GM12878 (cell line): ENCODE data around the gene TRAPPC2. TPM values are rescaled to one million over a fixed set of nuclear protein-coding genes. Genes with fewer than 3 reads are reported as not detected.

ENCODE experiments used
- ATF2 ChIP-seq: IDR thresholded peaks from 2 replicates; pipeline ENCODE4 v1.6.1; 2012; ENCODE audit warnings: low read length, inconsistent platforms
- ATF7 ChIP-seq: fragments of 450-650 bp; IDR thresholded peaks from 2 replicates; pipeline ENCODE4 v1.6.1; 2016; ENCODE audit warnings: low read depth, mild to moderate bottlenecking
- BRCA1 ChIP-seq: IDR thresholded peaks from 2 replicates; pipeline ENCODE4 v1.6.1; 2011; ENCODE audit warnings: low read depth, low read length, improper control_type of control experiment
- CBX5 ChIP-seq: sonication (generic); IDR thresholded peaks from 2 replicates; pipeline ENCODE4 v1.6.1; 2016; ENCODE audit warnings: low read depth, moderate library complexity, mild to moderate bottlenecking, inconsistent platforms
- CHD4 ChIP-seq: fragments of 200-600 bp; sonication (generic); IDR thresholded peaks from 2 replicates; pipeline ENCODE4 v1.6.1; 2016; ENCODE audit warnings: mild to moderate bottlenecking
- E2F4 ChIP-seq: IDR thresholded peaks from 2 replicates; pipeline ENCODE4 v1.6.1; 2012; ENCODE audit warnings: low read depth, low read length, improper control_type of control experiment
- EED ChIP-seq: sonication (generic); IDR thresholded peaks from 2 replicates; pipeline ENCODE4 v1.6.1; 2016; ENCODE audit warnings: antibody characterized with exemption, low read depth
- EGR1 ChIP-seq, 2 experiments: IDR thresholded peaks; 1 replicate in 1 of 2; 2 replicates in 1 of 2; pipeline ENCODE4 v1.6.1; 2011 to 2012; ENCODE audit warnings: low read depth in 2 of 2, low read length in 2 of 2, borderline replicate concordance in 1 of 2, mild to moderate bottlenecking in 1 of 2, moderate library complexity in 1 of 2
- ETV6 ChIP-seq, 2 experiments: fragments of 450-650 bp in 1 of 2; IDR thresholded peaks in 1 of 2; conservative IDR thresholded peaks in 1 of 2; 2 replicates each; pipeline ENCODE4 v1.6.1; 2014; ENCODE audit warnings: antibody characterized with exemption in 1 of 2, borderline replicate concordance in 1 of 2, low read depth in 1 of 2, mild to moderate bottlenecking in 1 of 2, moderate library complexity in 1 of 2
- FOXM1 ChIP-seq: IDR thresholded peaks from 2 replicates; pipeline ENCODE4 v1.6.1; 2012; ENCODE audit warnings: low read depth, mild to moderate bottlenecking, inconsistent platforms, low read length, moderate library complexity
- HDAC6 ChIP-seq: fragments of 200-600 bp; sonication (generic); IDR thresholded peaks from one replicate; pipeline ENCODE4 v1.8.0; 2017; ENCODE audit warnings: antibody characterized with exemption; ENCODE audit not compliant: unreplicated experiment
- IKZF1 ChIP-seq: fragments of 450-650 bp; conservative IDR thresholded peaks from 2 replicates; pipeline ENCODE4 v1.6.1; 2017; ENCODE audit warnings: antibody characterized with exemption, mild to moderate bottlenecking
- KDM1A ChIP-seq: fragments of 200-600 bp; sonication (generic); IDR thresholded peaks from 2 replicates; pipeline ENCODE4 v1.6.1; 2016; ENCODE audit warnings: borderline replicate concordance
- MYB ChIP-seq: fragments of 150-350 bp; IDR thresholded peaks from 2 replicates; pipeline ENCODE4 v1.6.1; 2014; ENCODE audit warnings: mild to moderate bottlenecking, low read depth, low read length, borderline replicate concordance
- NBN ChIP-seq: fragments of 450-650 bp; IDR thresholded peaks from 2 replicates; pipeline ENCODE4 v1.6.1; 2016
- NFIC ChIP-seq: IDR thresholded peaks from 2 replicates; pipeline ENCODE4 v1.6.1; 2012; ENCODE audit warnings: low read depth, mild to moderate bottlenecking, inconsistent platforms, low read length, moderate library complexity
- NR2F1 ChIP-seq: fragments of 450-650 bp; conservative IDR thresholded peaks from 2 replicates; pipeline ENCODE4 v1.6.1; 2017; ENCODE audit warnings: mild to moderate bottlenecking
- PML ChIP-seq: IDR thresholded peaks from 2 replicates; pipeline ENCODE4 v1.6.1; 2012; ENCODE audit warnings: low read length, inconsistent platforms
- RELB ChIP-seq: fragments of 450-650 bp; IDR thresholded peaks from 2 replicates; pipeline ENCODE4 v1.6.1; 2017; ENCODE audit warnings: low read depth, mild to moderate bottlenecking, moderate library complexity
- SMAD1 ChIP-seq: fragments of 450-650 bp; IDR thresholded peaks from 2 replicates; pipeline ENCODE4 v1.6.1; 2018; ENCODE audit warnings: mild to moderate bottlenecking, low read depth; ENCODE audit not compliant: partially characterized antibody
- ZNF217 ChIP-seq: fragments of 450-650 bp; IDR thresholded peaks from 2 replicates; pipeline ENCODE4 v1.6.1; 2017; ENCODE audit warnings: antibody characterized with exemption, mild to moderate bottlenecking
- ZNF274 ChIP-seq: IDR thresholded peaks from one replicate; pipeline ENCODE4 v1.8.0; 2011; ENCODE audit not compliant: insufficient read length, insufficient read depth
- polyA plus RNA-seq, 11 experiments: library from polyadenylated mRNA; depleted of rRNA in 4 of 11; unstranded in 6 of 11; stranded (reverse) in 5 of 11; fragments of >200 nt; fragmentation: Nextera tagmentation in 4 of 11; fragmentation: Illumina TruSeq in 1 of 11; extraction: Ambion mirVana in 4 of 11; extraction: Trizol in 1 of 11; gene quantifications; 1 replicate in 1 of 11; 2 replicates in 10 of 11; pipeline versions ENCODE4 v1.2.1 to v1.2.3, GENCODE V29; 2011 to 2016; ENCODE audit warnings: inconsistent platforms in 2 of 11, missing spikeins in 2 of 11, low read depth in 1 of 11
- total RNA-seq, 4 experiments: library from RNA; depleted of rRNA in 3 of 4; stranded (reverse); fragments of >200 nt in 3 of 4; fragmentation: Illumina TruSeq in 1 of 4; extraction: Trizol in 1 of 4; gene quantifications; 2 replicates each; pipeline versions ENCODE4 v1.2.1 to v1.2.3, GENCODE V29; 2013 to 2021
- TF ChIP-seq, protein P1 (sequence below): fragments of 450-650 bp; IDR thresholded peaks from 2 replicates; pipeline ENCODE4 v1.6.1; 2017; ENCODE audit warnings: mild to moderate bottlenecking, moderate library complexity

Gene TRAPPC2
- total and polyA plus RNA-seq, 10 of the 15 experiments (the other 5 are each of a cell fraction or from before 2014, with no cell fraction given) = 12.4 to 28.4 (median 21.3) TPM

DNA sequence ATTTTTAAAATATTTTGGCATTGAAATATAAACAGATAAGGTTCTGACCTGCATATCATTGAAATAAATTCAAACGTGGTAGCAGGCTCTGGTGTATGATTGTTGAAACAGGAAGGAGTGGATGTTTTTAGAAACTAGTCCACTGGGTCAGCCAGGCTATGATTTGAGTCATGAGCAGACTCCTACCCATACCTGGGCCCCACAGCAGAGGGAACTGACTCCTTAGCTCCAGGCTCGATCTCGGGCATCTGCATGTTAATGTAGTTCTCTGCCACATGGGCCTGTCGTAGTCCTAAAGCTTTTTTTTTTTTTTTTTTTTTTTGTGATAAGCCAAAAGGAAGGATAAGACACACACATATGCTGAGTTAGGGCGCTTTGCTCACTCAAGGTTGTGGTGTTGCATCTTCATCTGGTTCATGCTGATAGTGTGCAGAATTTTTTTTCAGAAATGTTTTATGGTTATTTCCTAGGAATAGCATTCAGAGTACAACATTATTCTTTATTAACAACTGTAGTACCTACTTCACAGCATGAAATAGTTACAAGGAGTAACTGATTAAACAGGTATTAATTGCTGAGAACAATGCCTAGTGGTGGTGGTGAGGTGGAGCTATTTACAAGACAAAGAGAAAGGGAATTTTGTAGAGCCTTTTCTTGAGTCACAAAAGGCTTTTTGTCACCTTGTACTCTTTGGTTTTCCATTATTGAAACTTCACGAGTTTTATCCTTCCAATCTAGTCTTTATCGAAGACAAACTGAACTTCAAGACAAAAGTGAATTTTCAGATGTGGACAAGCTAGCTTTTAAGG is 27.4 kb upstream of the TRAPPC2 start (continued):
- TF ChIP-seq, protein P1, sequence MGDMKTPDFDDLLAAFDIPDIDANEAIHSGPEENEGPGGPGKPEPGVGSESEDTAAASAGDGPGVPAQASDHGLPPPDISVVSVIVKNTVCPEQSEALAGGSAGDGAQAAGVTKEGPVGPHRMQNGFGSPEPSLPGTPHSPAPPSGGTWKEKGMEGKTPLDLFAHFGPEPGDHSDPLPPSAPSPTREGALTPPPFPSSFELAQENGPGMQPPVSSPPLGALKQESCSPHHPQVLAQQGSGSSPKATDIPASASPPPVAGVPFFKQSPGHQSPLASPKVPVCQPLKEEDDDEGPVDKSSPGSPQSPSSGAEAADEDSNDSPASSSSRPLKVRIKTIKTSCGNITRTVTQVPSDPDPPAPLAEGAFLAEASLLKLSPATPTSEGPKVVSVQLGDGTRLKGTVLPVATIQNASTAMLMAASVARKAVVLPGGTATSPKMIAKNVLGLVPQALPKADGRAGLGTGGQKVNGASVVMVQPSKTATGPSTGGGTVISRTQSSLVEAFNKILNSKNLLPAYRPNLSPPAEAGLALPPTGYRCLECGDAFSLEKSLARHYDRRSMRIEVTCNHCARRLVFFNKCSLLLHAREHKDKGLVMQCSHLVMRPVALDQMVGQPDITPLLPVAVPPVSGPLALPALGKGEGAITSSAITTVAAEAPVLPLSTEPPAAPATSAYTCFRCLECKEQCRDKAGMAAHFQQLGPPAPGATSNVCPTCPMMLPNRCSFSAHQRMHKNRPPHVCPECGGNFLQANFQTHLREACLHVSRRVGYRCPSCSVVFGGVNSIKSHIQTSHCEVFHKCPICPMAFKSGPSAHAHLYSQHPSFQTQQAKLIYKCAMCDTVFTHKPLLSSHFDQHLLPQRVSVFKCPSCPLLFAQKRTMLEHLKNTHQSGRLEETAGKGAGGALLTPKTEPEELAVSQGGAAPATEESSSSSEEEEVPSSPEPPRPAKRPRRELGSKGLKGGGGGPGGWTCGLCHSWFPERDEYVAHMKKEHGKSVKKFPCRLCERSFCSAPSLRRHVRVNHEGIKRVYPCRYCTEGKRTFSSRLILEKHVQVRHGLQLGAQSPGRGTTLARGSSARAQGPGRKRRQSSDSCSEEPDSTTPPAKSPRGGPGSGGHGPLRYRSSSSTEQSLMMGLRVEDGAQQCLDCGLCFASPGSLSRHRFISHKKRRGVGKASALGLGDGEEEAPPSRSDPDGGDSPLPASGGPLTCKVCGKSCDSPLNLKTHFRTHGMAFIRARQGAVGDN = no peak
- TF ChIP-seq EED (peak; percentile 83), BRCA1 (no peak), ATF7 (no peak), ZNF274 (no peak), NFIC (peak; percentile 54), HDAC6 (no peak), ATF2 (peak; percentile 61; the same call in 1 of the 2 replicates), MYB (no peak), EGR1 (IDR thresholded peaks at IDR 0.05; ENCODE audit: borderline replicate concordance in 1 of 2, low read depth in 2 of 2, low read length in 2 of 2) (no peak), RELB (no peak), FOXM1 (peak; percentile 38; the same call in 1 of the 2 replicates), KDM1A (no peak), ETV6 (conservative IDR thresholded peaks at IDR 0.05 in 1 of 2, IDR thresholded peaks at IDR 0.05 in 1 of 2; ENCODE audit: borderline replicate concordance in 1 of 2, low read depth in 1 of 2) (peak in 1 of 2 experiments; percentile 47; a peak in 1 of 4 replicates), SMAD1 (no peak), CHD4 (no peak), E2F4 (no peak), NBN (peak; percentile 41; the same call in 1 of the 2 replicates), ZNF217 (no peak), IKZF1 (peak; percentile 42; the same call in 1 of the 2 replicates), NR2F1 (no peak), PML (no peak), CBX5 (0 out of 2 replicates have a peak, but pooled peaks have one; percentile 42)
